ENCODE results near the gene GALNT18. TPM values are rescaled to one million over a fixed set of nuclear protein-coding genes. Genes with fewer than 3 reads are reported as not detected.
A peak's percentile ranks its signal among the peaks of the same experiment; 100 is the strongest.

Gene GALNT18
- total RNA-seq, 1 donor from 2014 or later: 46.4 TPM

- DNase-seq (no peak), ATAC-seq (no peak)
- Histone ChIP-seq H3K9me3 (no peaks in the 10 kb centered on the region), H3K4me3 (no peak overlapping the region), H3K36me3 (no peaks in the 10 kb centered on the region), H3K4me1 (no peaks in the 10 kb centered on the region), H3K27me3 (ENCODE audit: low read depth) (no peaks in the 10 kb centered on the region), H3K27ac (no peak overlapping the region)
- TF ChIP-seq, protein P1, sequence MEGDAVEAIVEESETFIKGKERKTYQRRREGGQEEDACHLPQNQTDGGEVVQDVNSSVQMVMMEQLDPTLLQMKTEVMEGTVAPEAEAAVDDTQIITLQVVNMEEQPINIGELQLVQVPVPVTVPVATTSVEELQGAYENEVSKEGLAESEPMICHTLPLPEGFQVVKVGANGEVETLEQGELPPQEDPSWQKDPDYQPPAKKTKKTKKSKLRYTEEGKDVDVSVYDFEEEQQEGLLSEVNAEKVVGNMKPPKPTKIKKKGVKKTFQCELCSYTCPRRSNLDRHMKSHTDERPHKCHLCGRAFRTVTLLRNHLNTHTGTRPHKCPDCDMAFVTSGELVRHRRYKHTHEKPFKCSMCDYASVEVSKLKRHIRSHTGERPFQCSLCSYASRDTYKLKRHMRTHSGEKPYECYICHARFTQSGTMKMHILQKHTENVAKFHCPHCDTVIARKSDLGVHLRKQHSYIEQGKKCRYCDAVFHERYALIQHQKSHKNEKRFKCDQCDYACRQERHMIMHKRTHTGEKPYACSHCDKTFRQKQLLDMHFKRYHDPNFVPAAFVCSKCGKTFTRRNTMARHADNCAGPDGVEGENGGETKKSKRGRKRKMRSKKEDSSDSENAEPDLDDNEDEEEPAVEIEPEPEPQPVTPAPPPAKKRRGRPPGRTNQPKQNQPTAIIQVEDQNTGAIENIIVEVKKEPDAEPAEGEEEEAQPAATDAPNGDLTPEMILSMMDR (IDR thresholded peaks at IDR 0.05): no peak
- intact Hi-C loops (cut with DNase I): no loop called here
Measured at GRCh38 chr11:11660363-11660740, 38.5 kb upstream of the GALNT18 start.

- Histone ChIP-seq H3K36me3 (no peaks in the 10 kb centered on the region), H3K27me3 (ENCODE audit: low read depth) (no peaks in the 10 kb centered on the region), H3K27ac (no peak overlapping the region), H3K4me1 (no peaks in the 10 kb centered on the region), H3K4me3 (no peak overlapping the region), H3K9me3 (no peaks in the 10 kb centered on the region)
- ATAC-seq (no peak), DNase-seq (no peak)
- intact Hi-C loops (cut with DNase I): no loop called here
- TF ChIP-seq, protein P1 (IDR thresholded peaks at IDR 0.05): peak; percentile 9
Measured at GRCh38 chr11:11659567-11660362, 38.0 kb upstream of the GALNT18 start.

DNA sequence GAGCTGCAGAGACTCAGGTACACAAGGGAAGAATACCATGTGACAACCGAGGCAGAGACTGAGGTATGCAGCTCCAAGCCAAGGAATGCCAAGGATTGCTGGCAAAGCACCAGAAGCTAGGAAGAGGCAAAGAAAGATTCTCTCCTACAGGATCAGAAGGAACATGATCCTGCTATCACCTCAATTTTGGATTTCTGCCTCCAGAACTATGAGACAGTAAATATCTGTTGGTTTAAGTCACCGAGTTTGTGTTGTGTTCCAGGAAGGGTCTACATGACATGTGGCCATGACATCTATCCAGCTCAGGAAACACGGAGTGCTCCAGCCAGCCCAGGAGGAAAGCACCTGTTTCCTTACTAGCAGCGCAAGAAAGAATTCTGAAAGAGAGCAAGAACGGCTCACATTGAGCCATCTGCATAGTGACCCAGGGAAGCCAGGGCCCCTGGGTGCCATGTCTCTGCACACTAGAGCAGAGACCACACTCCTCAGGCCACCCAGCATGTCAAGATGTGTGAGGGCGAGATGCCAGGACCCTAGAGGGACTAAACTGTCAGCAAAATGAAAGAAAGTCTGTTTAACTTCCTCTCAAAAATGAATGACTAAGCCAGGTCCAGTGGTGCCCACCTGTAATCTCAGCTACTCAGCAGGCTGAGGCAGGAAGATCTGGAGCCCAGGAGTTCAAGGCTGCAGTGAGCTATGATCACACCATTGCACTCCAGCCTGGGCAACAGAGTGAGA is 35.6 kb upstream of the GALNT18 start:
- DNase-seq (no peak), ATAC-seq (peak in 1 of 2 donors; percentile 23)
- intact Hi-C loops (cut with DNase I): no loop called here
- H3K4me1 ChIP-seq: no peaks in the 10 kb centered on the region
- TF ChIP-seq, protein P1 (IDR thresholded peaks at IDR 0.05): no peak
- no peaks in the 10 kb centered on the region for H3K27me3 ChIP-seq (ENCODE audit: low read depth)
- H3K27ac ChIP-seq: no peak overlapping the region
- no peaks in the 10 kb centered on the region for H3K9me3 ChIP-seq
- H3K4me3 ChIP-seq: no peak overlapping the region
- H3K36me3 ChIP-seq: no peaks in the 10 kb centered on the region

DNA sequence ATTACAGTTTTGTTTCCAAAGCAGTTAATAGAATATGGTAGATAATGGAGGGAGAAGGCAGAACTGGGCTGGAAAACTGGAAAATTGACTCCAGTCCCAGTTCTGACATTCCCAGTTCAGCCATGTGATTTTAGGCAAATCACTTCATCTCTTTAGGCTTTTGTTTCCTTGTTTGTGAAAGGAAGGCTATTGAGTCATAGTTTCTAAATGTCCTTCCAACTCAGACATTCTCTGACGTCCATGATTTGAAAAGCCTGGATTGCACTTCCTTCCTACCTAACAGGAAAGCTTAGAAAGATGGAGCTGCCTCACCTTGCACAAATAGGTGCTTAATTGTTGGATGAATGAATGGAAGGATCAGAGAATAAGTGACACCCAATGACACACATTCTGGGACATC is 19.8 kb upstream of the GALNT18 start:
- H3K9me3 ChIP-seq: peaks cover 3% of the 10 kb centered on the region
- no peaks in the 10 kb centered on the region for H3K36me3 ChIP-seq
- DNase-seq (no peak), ATAC-seq (no peak)
- H3K27ac ChIP-seq: no peak overlapping the region
- no peak overlapping the region for H3K4me3 ChIP-seq
- H3K4me1 ChIP-seq: no peaks in the 10 kb centered on the region
- intact Hi-C loops (cut with DNase I): no loop called here
- TF ChIP-seq, protein P1 (IDR thresholded peaks at IDR 0.05): no peak
- H3K27me3 ChIP-seq (ENCODE audit: low read depth): no peaks in the 10 kb centered on the region

GRCh38 chr11:11640996-11641395 is 19.2 kb upstream of the GALNT18 start:
- Histone ChIP-seq H3K27me3 (ENCODE audit: low read depth) (no peaks in the 10 kb centered on the region), H3K27ac (no peak overlapping the region), H3K4me1 (no peaks in the 10 kb centered on the region), H3K9me3 (peaks cover 3% of the 10 kb centered on the region), H3K36me3 (no peaks in the 10 kb centered on the region), H3K4me3 (no peak overlapping the region)
- ATAC-seq (no peak), DNase-seq (no peak)
- TF ChIP-seq, protein P1 (IDR thresholded peaks at IDR 0.05): no peak
- intact Hi-C loops (cut with DNase I): no loop called here
